ENCODE data around the gene RNF31. TPM values are rescaled to one million over a fixed set of nuclear protein-coding genes. Genes with fewer than 3 reads are reported as not detected.

Gene RNF31
- total RNA-seq, 2 experiments from 2014 or later = 46.0 to 57.8 TPM

DNA sequence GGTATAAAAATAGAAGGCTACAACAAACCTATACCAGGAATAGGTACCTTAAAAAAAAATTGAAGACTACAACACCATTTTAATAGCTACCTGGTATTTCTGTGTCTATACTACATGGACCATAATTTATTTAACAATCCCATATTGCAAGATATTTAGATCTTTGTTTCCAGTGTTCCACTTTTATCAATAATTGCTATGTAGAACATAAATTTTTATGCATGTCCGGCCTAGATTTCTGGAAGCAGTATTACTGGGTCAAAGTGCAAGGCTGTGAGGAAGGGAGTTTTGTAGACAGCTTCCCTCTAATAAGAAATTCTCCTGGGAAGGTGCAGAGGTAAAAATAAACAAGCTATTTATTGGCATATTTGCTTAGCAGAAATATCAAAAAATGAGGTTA lies 36.8 kb upstream of the RNF31 start:
- Mint-ChIP-seq H3K4me3 (no peak overlapping the region), H3K27me3 (no peaks in the 10 kb centered on the region), H3K36me3 (ENCODE audit: low read depth) (peaks cover 22% of the 10 kb centered on the region), H3K27ac (peak overlapping the region; percentile 74), H3K9me3 (no peaks in the 10 kb centered on the region), H3K4me1 (ENCODE audit: low read depth) (peaks cover 18% of the 10 kb centered on the region)
- Histone ChIP-seq H3K4me3 (ENCODE audit: low read length) (no peak overlapping the region), H3K27me3 (ENCODE audit: control insufficient read depth in 1 of 2, insufficient read depth in 2 of 2, low read length in 2 of 2) (no peaks in the 10 kb centered on the region), H3K27ac (ENCODE audit: low read depth in 1 of 2, low read length in 2 of 2) (no peak overlapping the region), H3K36me3 (ENCODE audit: insufficient read depth, low read length) (no peaks in the 10 kb centered on the region), H3K9me3 (ENCODE audit: control insufficient read depth in 1 of 2, insufficient read depth in 1 of 2, low read length in 2 of 2) (no peaks in the 10 kb centered on the region), H3K4me1 (ENCODE audit: insufficient read depth, low read length) (peaks cover 29% of the 10 kb centered on the region)
- CTCF ChIA-PET = interaction anchor here (3.7 to 5.3 kb wide), 2 partner anchors 20 to 50 kb away, joined by 28 to 48 read pairs; partner anchors contain the start of gene IRF9
- DNase-seq = no peak
- POLR2A ChIA-PET = interaction anchor here (0.7 to 5.2 kb wide), 8 partner anchors 16 to 1015 kb away, joined by 3 to 72 read pairs (median 3); partner anchors contain the start of genes ACIN1, C14orf119, EMC9 and IRF9
- intact Hi-C loops (cut with DNase I, micrococcal nuclease) = loop anchor here (5.0 to 10.0 kb wide), 4 partner anchors 187 to 643 kb away; partner anchors contain the start of genes AP1G2 (in 1 of the 2), DHRS1 (in 1 of the 2), NGDN (in 1 of the 2) and NOP9 (in 1 of the 2)
- TF ChIP-seq CTCF (IDR thresholded peaks at IDR 0.05) = no peak
- no peak for ATAC-seq (ENCODE audit: poor library complexity)

- Histone ChIP-seq H3K9me3 (ENCODE audit: control insufficient read depth in 1 of 2, insufficient read depth in 1 of 2, low read length in 2 of 2) (no peaks in the 10 kb centered on the region), H3K27me3 (ENCODE audit: control insufficient read depth in 1 of 2, insufficient read depth in 2 of 2, low read length in 2 of 2) (no peaks in the 10 kb centered on the region), H3K4me3 (ENCODE audit: low read length) (peak overlapping the region; percentile 77), H3K36me3 (ENCODE audit: insufficient read depth, low read length) (peaks cover 17% of the 10 kb centered on the region), H3K4me1 (ENCODE audit: insufficient read depth, low read length) (peaks cover 52% of the 10 kb centered on the region), H3K27ac (ENCODE audit: low read depth in 1 of 2, low read length in 2 of 2) (peak overlapping the region; percentile 98 to 99)
- ChIA-PET POLR2A (interaction anchor here (0.7 to 7.0 kb wide), 27 partner anchors 9 to 1347 kb away, joined by 3 to 296 read pairs (median 14); partner anchors contain the start of genes CBLN3, CHMP4A, DHRS1 and EMC9), CTCF (interaction anchor here (2.4 to 2.8 kb wide), 3 partner anchors 23 to 47 kb away, joined by 8 to 23 read pairs (median 11); partner anchors contain the start of genes EMC9 and IRF9)
- no peaks in the 10 kb centered on the region for H3K27me3 Mint-ChIP-seq
- H3K27ac Mint-ChIP-seq = peak overlapping the region; percentile 98
- H3K36me3 Mint-ChIP-seq (ENCODE audit: low read depth) = peaks cover 51% of the 10 kb centered on the region
- H3K9me3 Mint-ChIP-seq = no peaks in the 10 kb centered on the region
- H3K4me1 Mint-ChIP-seq (ENCODE audit: low read depth) = peaks cover 34% of the 10 kb centered on the region
- TF ChIP-seq CTCF (IDR thresholded peaks at IDR 0.05) = no peak
- intact Hi-C loops (cut with DNase I, micrococcal nuclease) = loop anchor here (5.0 to 10.0 kb wide), 4 partner anchors 184 to 646 kb away; partner anchors contain the start of genes AP1G2 (in 1 of the 2), DHRS1 (in 1 of the 2), NGDN (in 1 of the 2) and NOP9 (in 1 of the 2)
- no peak for DNase-seq
- no peak for ATAC-seq (ENCODE audit: poor library complexity)
- H3K4me3 Mint-ChIP-seq = peak overlapping the region; percentile 98
Observed at GRCh38 chr14:24113379-24113800, 33.9 kb upstream of the RNF31 start.

- peak overlapping the region; percentile 77 for H3K4me3 ChIP-seq (ENCODE audit: low read length)
- H3K27ac ChIP-seq (ENCODE audit: low read depth in 1 of 2, low read length in 2 of 2) = peak overlapping the region; percentile 98 to 99
- H3K9me3 ChIP-seq (ENCODE audit: control insufficient read depth in 1 of 2, insufficient read depth in 1 of 2, low read length in 2 of 2) = no peaks in the 10 kb centered on the region
- peaks cover 23% of the 10 kb centered on the region for H3K36me3 ChIP-seq (ENCODE audit: insufficient read depth, low read length)
- no peaks in the 10 kb centered on the region for H3K27me3 ChIP-seq (ENCODE audit: control insufficient read depth in 1 of 2, insufficient read depth in 2 of 2, low read length in 2 of 2)
- TF ChIP-seq CTCF (IDR thresholded peaks at IDR 0.05) = no peak
- intact Hi-C loops (cut with DNase I, micrococcal nuclease) = loop anchor here (1.0 to 10.0 kb wide), 7 partner anchors 47 to 647 kb away; partner anchors contain the start of genes IRF9 (in 2 of the 2), AP1G2 (in 1 of the 2), DHRS1 (in 1 of the 2) and IPO4 (in 1 of the 2)
- ChIA-PET CTCF (interaction anchor here (1.7 to 2.8 kb wide), 4 partner anchors 23 to 47 kb away, joined by 4 to 23 read pairs (median 10); partner anchors contain the start of genes EMC9 and IRF9), POLR2A (interaction anchor here (0.6 to 7.0 kb wide), 45 partner anchors 9 to 1347 kb away, joined by 3 to 296 read pairs (median 9); partner anchors contain the start of genes ACIN1, C14orf119, CARMIL3 and CBLN3)
- H3K4me1 ChIP-seq (ENCODE audit: insufficient read depth, low read length) = peaks cover 47% of the 10 kb centered on the region
- H3K4me1 Mint-ChIP-seq (ENCODE audit: low read depth) = peaks cover 34% of the 10 kb centered on the region
- peak overlapping the region; percentile 98 for H3K4me3 Mint-ChIP-seq
- no peaks in the 10 kb centered on the region for H3K27me3 Mint-ChIP-seq
- DNase-seq (peak in 13 of 14 experiments; percentile 63 to 91 (median 75)), ATAC-seq (ENCODE audit: poor library complexity) (peak; percentile 21)
- H3K9me3 Mint-ChIP-seq = no peaks in the 10 kb centered on the region
- H3K36me3 Mint-ChIP-seq (ENCODE audit: low read depth) = peaks cover 57% of the 10 kb centered on the region
- peak overlapping the region; percentile 98 for H3K27ac Mint-ChIP-seq
Observed at GRCh38 chr14:24113801-24114531, 33.3 kb upstream of the RNF31 start.
